SU-DHL-6 (cell line): ENCODE measurements around the gene KIAA0319L.

Source experiments
- H2AFZ ChIP-seq: fragments of 200-600 bp; sonication (generic); 2 replicates; pipeline ENCODE4 v1.6.1; 2014; ENCODE audit warnings: low read depth, mild to moderate bottlenecking, moderate library complexity, mixed read lengths, antibody characterized with exemption, low read length; ENCODE audit not compliant: severe bottlenecking
- H3F3A ChIP-seq: fragments of 200-600 bp; shearing (Covaris generic); 2 replicates; pipeline ENCODE4 v1.6.0; 2016; ENCODE audit warnings: antibody characterized with exemption, mild to moderate bottlenecking; ENCODE audit not compliant: insufficient read depth
- H3K27ac ChIP-seq: fragments of 200-600 bp; sonication (generic); 2 replicates; pipeline ENCODE4 v1.5.1; 2016; ENCODE audit warnings: low read depth, mild to moderate bottlenecking, low read length, moderate library complexity, mixed read lengths
- H3K27me3 ChIP-seq: fragments of 200-600 bp; sonication (generic), shearing (Covaris generic); 2 replicates; pipeline ENCODE4 v1.6.0; 2014; ENCODE audit warnings: mild to moderate bottlenecking, low read length
- H3K36me3 ChIP-seq: fragments of 200-600 bp; sonication (generic); 2 replicates; pipeline ENCODE4 v1.6.1; 2014; ENCODE audit warnings: mild to moderate bottlenecking, low read length, mixed read lengths
- H3K4me2 ChIP-seq: fragments of 300-600, 200-600 bp; shearing (Covaris generic), sonication (generic); 2 replicates; pipeline ENCODE4 v1.6.0; 2014; ENCODE audit warnings: low read length, low read depth, mild to moderate bottlenecking; ENCODE audit not compliant: poor library complexity, severe bottlenecking
- H3K4me3 ChIP-seq: fragments of 200-600 bp; sonication (generic); 2 replicates; pipeline ENCODE4 v1.5.1; 2014; ENCODE audit warnings: antibody characterized with exemption, low read length, mild to moderate bottlenecking, mixed read lengths; ENCODE audit not compliant: insufficient read depth, poor library complexity, severe bottlenecking
- H3K79me2 ChIP-seq: fragments of 200-600 bp; sonication (generic); 2 replicates; pipeline ENCODE4 v1.6.1; 2014; ENCODE audit warnings: mild to moderate bottlenecking, low read length, moderate library complexity; ENCODE audit not compliant: insufficient read depth
- H3K9ac ChIP-seq: fragments of 200-600 bp; sonication (generic); 2 replicates; pipeline ENCODE4 v1.7.0; 2014; ENCODE audit warnings: mild to moderate bottlenecking, low read length
- H3K9me2 ChIP-seq: fragments of 200-600 bp; sonication (generic); replicated peaks from 2 replicates; pipeline ENCODE4 v1.6.1; 2014; ENCODE audit warnings: low read length; ENCODE audit not compliant: insufficient read depth
- H3K9me3 ChIP-seq: fragments of 200-600 bp; sonication (generic); 2 replicates; pipeline ENCODE4 v1.6.1; 2014; ENCODE audit warnings: low read length, mixed read lengths; ENCODE audit not compliant: insufficient read depth
- H4K20me1 ChIP-seq: fragments of 200-600 bp; sonication (generic); 2 replicates; pipeline ENCODE4 v1.6.1; 2014; ENCODE audit warnings: low read depth, mild to moderate bottlenecking, antibody characterized with exemption, low read length, moderate library complexity, mixed read lengths
- CTCF ChIP-seq: fragments of 200-600 bp; sonication (generic); IDR thresholded peaks from one replicate; pipeline ENCODE4 v1.5.1; 2017; ENCODE audit warnings: antibody characterized with exemption, mild to moderate bottlenecking, low read length, moderate library complexity; ENCODE audit not compliant: insufficient read depth, poor library complexity, severe bottlenecking
- EZH2phosphoT487 ChIP-seq: fragments of 200-600 bp; sonication (generic), shearing (Covaris generic); conservative IDR thresholded peaks from 2 replicates; pipeline ENCODE4 v1.6.1; 2018; ENCODE audit warnings: mild to moderate bottlenecking, antibody characterized with exemption, low read length, moderate library complexity, mixed read lengths

KIAA0319L gene

GRCh38 chr1:35386959-35387358 lies 170.2 kb downstream of the KIAA0319L start:
- TF ChIP-seq EZH2phosphoT487, result no peak
- no peak for TF ChIP-seq CTCF
- no peak overlapping the region for H2AFZ ChIP-seq

DNA sequence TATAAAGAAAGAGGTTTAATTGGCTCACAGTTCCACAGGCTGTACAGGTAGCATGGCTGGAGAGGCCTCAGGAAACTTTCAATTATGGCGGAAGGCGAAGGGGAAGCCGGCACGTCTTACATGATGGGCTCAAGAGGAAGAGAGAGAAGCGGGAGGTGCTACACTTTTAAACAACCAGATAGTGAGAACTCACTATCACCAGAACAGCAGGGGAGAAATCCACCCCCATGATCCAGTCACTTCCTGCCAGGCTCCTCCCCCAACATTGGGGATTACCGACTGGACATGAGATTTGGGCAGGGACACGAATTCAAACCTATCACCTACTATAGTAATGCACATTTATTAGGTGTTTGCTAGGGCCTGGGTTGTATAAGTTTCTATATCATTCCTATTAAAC lies 170.9 kb downstream of the KIAA0319L start:
- Histone ChIP-seq H3K4me3 (no peak overlapping the region), H3K36me3 (no peaks in the 10 kb centered on the region; the same call in 1 of the 2 replicates), H3K9ac (no peak overlapping the region), H3K27ac (no peak overlapping the region), H3K9me2 (no peaks in the 10 kb centered on the region), H3K4me2 (no peak overlapping the region), H4K20me1 (no peaks in the 10 kb centered on the region), H3K27me3 (no peaks in the 10 kb centered on the region), H3K79me2 (no peaks in the 10 kb centered on the region), H2AFZ (no peak overlapping the region), H3F3A (no peaks in the 10 kb centered on the region), H3K9me3 (no peaks in the 10 kb centered on the region)
- TF ChIP-seq EZH2phosphoT487 (no peak), CTCF (no peak)

More at GRCh38 chr1:35386959-35387358, 170.2 kb downstream of the KIAA0319L start:
- no peak overlapping the region for H3K9ac ChIP-seq
- no peaks in the 10 kb centered on the region for H3F3A ChIP-seq
- H3K79me2 ChIP-seq, result no peaks in the 10 kb centered on the region
- H3K36me3 ChIP-seq, result no peaks in the 10 kb centered on the region; the same call in 1 of the 2 replicates
- no peak overlapping the region for H3K27ac ChIP-seq
- no peaks in the 10 kb centered on the region for H4K20me1 ChIP-seq
- H3K9me2 ChIP-seq, result no peaks in the 10 kb centered on the region
- no peaks in the 10 kb centered on the region for H3K27me3 ChIP-seq
- H3K4me3 ChIP-seq, result no peak overlapping the region
- H3K4me2 ChIP-seq, result no peak overlapping the region
- no peaks in the 10 kb centered on the region for H3K9me3 ChIP-seq
